GM12878 (cell line): Measurements from ENCODE around the gene FKBP7. TPM values are rescaled to one million over a fixed set of nuclear protein-coding genes. Genes with fewer than 3 reads are reported as not detected.

ENCODE experiments used
- ATAC-seq: fragments of 200-7000 bp; cut with Tn5 transposase; 3 replicates; pipeline ENCODE4 v1.9.1; 2020; ENCODE audit warnings: mild to moderate bottlenecking, moderate library complexity
- BruUV-seq: library from RNA; stranded (reverse); fragments of 400-500 nt; replicated peaks from 2 replicates; lab custom pipeline; 2021; lab: Mats Ljungman, UMichigan
- CTCF ChIA-PET: fragments of 300-600 bp; sonication (Branson Sonifier 250); formaldehyde crosslinking; extraction: SDS; loops from one replicate; lab custom pipeline; 2021; ENCODE audit warnings: inconsistent platforms; lab: Yijun Ruan, JAX
- POLR2A ChIA-PET: fragments of 350-600 bp; formaldehyde crosslinking; extraction: SDS; loops from one replicate; lab custom pipeline; 2021; ENCODE audit warnings: inconsistent platforms; lab: Charles Lee
- RAD21 ChIA-PET: fragments of 300-600 bp; sonication (Branson Sonifier 250); formaldehyde crosslinking; loops from one replicate; lab custom pipeline; 2023; ENCODE audit warnings: antibody characterized with exemption; ENCODE audit not compliant: unreplicated experiment; lab: Charles Lee
- SMC1A ChIA-PET: fragments of 300-600 bp; sonication (Branson Sonifier 250); formaldehyde crosslinking; loops from one replicate; lab custom pipeline; 2023; ENCODE audit not compliant: unreplicated experiment, uncharacterized antibody; lab: Charles Lee
- DNase-seq: peaks from one replicate; pipeline ENCODE4 v3.0.0-alpha.2; 2011; ENCODE audit warnings: low read depth, low spot score
- FAIRE-seq: peaks from 3 replicates; lab custom pipeline; 2011; peaks lifted over from hg19 to GRCh38; lab: Jason Lieb, UNC
- H2AFZ ChIP-seq: 2 replicates; pipeline ENCODE4 v1.6.0; 2011; ENCODE audit warnings: low read depth, low read length, control low read depth; ENCODE audit not compliant: control insufficient read depth
- H3K27ac ChIP-seq: 2 replicates; pipeline ENCODE4 v1.5.1; 2011; ENCODE audit warnings: control low read depth; ENCODE audit not compliant: control insufficient read depth, insufficient read depth
- H3K27me3 ChIP-seq, 2 experiments: replicated peaks in 1 of 2; 2 replicates each; pipeline versions ENCODE4 v1.6.0 to v1.6.1; 2011; ENCODE audit warnings: low read length in 1 of 2; ENCODE audit not compliant: control insufficient read depth in 2 of 2, insufficient read depth in 2 of 2
- H3K36me3 ChIP-seq, 2 experiments: 2 replicates each; pipeline ENCODE4 v1.5.1; 2011; ENCODE audit warnings: low read length in 1 of 2; ENCODE audit not compliant: control insufficient read depth in 2 of 2, insufficient read depth in 2 of 2
- H3K4me1 ChIP-seq: 2 replicates; pipeline ENCODE4 v1.6.1; 2011; ENCODE audit warnings: mild to moderate bottlenecking, low read length, moderate library complexity, mixed read lengths; ENCODE audit not compliant: control insufficient read depth, insufficient read depth
- H3K4me2 ChIP-seq: 2 replicates; pipeline ENCODE4 v1.6.0; 2011; ENCODE audit warnings: control low read depth; ENCODE audit not compliant: control insufficient read depth, insufficient read depth
- H3K4me3 ChIP-seq: fragments of 200-600 bp; sonication (generic); 2 replicates; pipeline ENCODE4 v1.5.1; 2016
- H3K79me2 ChIP-seq: 2 replicates; pipeline ENCODE4 v1.6.0; 2011; ENCODE audit warnings: low read length; ENCODE audit not compliant: control insufficient read depth, insufficient read depth
- H3K9ac ChIP-seq: 2 replicates; pipeline ENCODE4 v1.8.0; 2011; ENCODE audit warnings: low read length, control low read depth, mixed read lengths; ENCODE audit not compliant: control insufficient read depth, insufficient read depth
- H3K9me3 ChIP-seq: replicated peaks from 3 replicates; pipeline ENCODE4 v1.5.1; 2011; ENCODE audit warnings: mild to moderate bottlenecking, low read length; ENCODE audit not compliant: control insufficient read depth, insufficient read depth
- H4K20me1 ChIP-seq: 2 replicates; pipeline ENCODE4 v1.6.0; 2011; ENCODE audit not compliant: control insufficient read depth, insufficient read depth
- CHD4 ChIP-seq: fragments of 200-600 bp; sonication (generic); IDR thresholded peaks from 2 replicates; pipeline ENCODE4 v1.6.1; 2016; ENCODE audit warnings: mild to moderate bottlenecking
- EGR1 ChIP-seq, 2 experiments: IDR thresholded peaks; 1 replicate in 1 of 2; 2 replicates in 1 of 2; pipeline ENCODE4 v1.6.1; 2011 to 2012; ENCODE audit warnings: low read depth in 2 of 2, low read length in 2 of 2, borderline replicate concordance in 1 of 2, mild to moderate bottlenecking in 1 of 2, moderate library complexity in 1 of 2
- EP300 ChIP-seq, 2 experiments: fragments of 150-350 bp in 1 of 2; IDR thresholded peaks; 2 replicates each; pipeline ENCODE4 v1.6.1; 2011 to 2012; ENCODE audit warnings: low read depth in 2 of 2, low read length in 2 of 2, borderline replicate concordance in 1 of 2, improper control_type of control experiment in 1 of 2, inconsistent platforms in 1 of 2; ENCODE audit not compliant: control insufficient read depth in 1 of 2
- ETV6 ChIP-seq, 2 experiments: fragments of 450-650 bp in 1 of 2; IDR thresholded peaks in 1 of 2; conservative IDR thresholded peaks in 1 of 2; 2 replicates each; pipeline ENCODE4 v1.6.1; 2014; ENCODE audit warnings: antibody characterized with exemption in 1 of 2, borderline replicate concordance in 1 of 2, low read depth in 1 of 2, mild to moderate bottlenecking in 1 of 2, moderate library complexity in 1 of 2
- FOXK2 ChIP-seq: fragments of 450-650 bp; IDR thresholded peaks from 2 replicates; pipeline ENCODE4 v1.6.1; 2017; ENCODE audit warnings: mild to moderate bottlenecking, moderate library complexity
- HDGF ChIP-seq: fragments of 450-650 bp; IDR thresholded peaks from 2 replicates; pipeline ENCODE4 v1.6.1; 2016; ENCODE audit warnings: antibody characterized with exemption
- MYC ChIP-seq: IDR thresholded peaks from 2 replicates; pipeline ENCODE4 v1.6.1; 2011; ENCODE audit warnings: mild to moderate bottlenecking, low read length, moderate library complexity, inconsistent platforms; ENCODE audit not compliant: insufficient read depth, insufficient replicate concordance, insufficient read length, severe bottlenecking
- NFIC ChIP-seq: IDR thresholded peaks from 2 replicates; pipeline ENCODE4 v1.6.1; 2012; ENCODE audit warnings: low read depth, mild to moderate bottlenecking, inconsistent platforms, low read length, moderate library complexity
- NFXL1 ChIP-seq: fragments of 450-650 bp; IDR thresholded peaks from 2 replicates; pipeline ENCODE4 v1.6.1; 2017; ENCODE audit warnings: antibody characterized with exemption, mild to moderate bottlenecking, borderline replicate concordance
- NR2C2 ChIP-seq: IDR thresholded peaks from 2 replicates; pipeline ENCODE4 v1.6.1; 2011; ENCODE audit warnings: borderline replicate concordance, low read depth; ENCODE audit not compliant: control insufficient read depth, insufficient read length
- NRF1 ChIP-seq: conservative IDR thresholded peaks from 2 replicates; pipeline ENCODE4 v1.6.1; 2011; ENCODE audit warnings: mild to moderate bottlenecking, low read depth, low read length, improper control_type of control experiment
- REST ChIP-seq: IDR thresholded peaks from 2 replicates; pipeline ENCODE4 v1.6.1; 2012; ENCODE audit warnings: mild to moderate bottlenecking, low read depth, low read length
- SMAD5 ChIP-seq: IDR thresholded peaks from 2 replicates; pipeline ENCODE4 v1.6.1; 2016; ENCODE audit warnings: antibody characterized with exemption, low read depth
- SMARCA5 ChIP-seq: fragments of 450-650 bp; IDR thresholded peaks from 2 replicates; pipeline ENCODE4 v1.6.1; 2017; ENCODE audit warnings: mild to moderate bottlenecking
- TARDBP ChIP-seq: IDR thresholded peaks from 2 replicates; pipeline ENCODE4 v1.6.1; 2016; ENCODE audit warnings: borderline replicate concordance
- ZNF207 ChIP-seq: fragments of 450-650 bp; IDR thresholded peaks from 2 replicates; pipeline ENCODE4 v1.6.1; 2014; ENCODE audit warnings: antibody characterized with exemption, mild to moderate bottlenecking, borderline replicate concordance
- ZNF24 ChIP-seq: fragments of 450-650 bp; IDR thresholded peaks from 2 replicates; pipeline ENCODE4 v1.6.1; 2017; ENCODE audit warnings: antibody characterized with exemption, mild to moderate bottlenecking
- ZNF384 ChIP-seq: IDR thresholded peaks from 2 replicates; pipeline ENCODE4 v1.6.1; 2012; ENCODE audit warnings: low read depth, mild to moderate bottlenecking, low read length, improper control_type of control experiment, borderline replicate concordance
- ZNF622 ChIP-seq: fragments of 450-650 bp; IDR thresholded peaks from 2 replicates; pipeline ENCODE4 v1.6.1; 2017; ENCODE audit warnings: mild to moderate bottlenecking, inconsistent platforms
- WGBS: methylation state at CpG from one replicate; pipeline ENCODE4 v1.1.6; 2016; ENCODE audit warnings: low lambda C conversion rate; ENCODE audit not compliant: insufficient replicate concordance, insufficient coverage; ENCODE audit errors: missing lambda C conversion rate; 5-methylcytosine and 5-hydroxymethylcytosine counted together
- in situ Hi-C: fragments of 300-500 bp; cut with MboI; formaldehyde crosslinking; loops from 9 replicates; pipeline ENCODE4 v1.14.3; 2018; ENCODE audit warnings: mixed read lengths
- intact Hi-C: fragments of 100-400 bp; cut with micrococcal nuclease; formaldehyde crosslinking; loops from one replicate; pipeline ENCODE4 v1.14.2; 2022; ENCODE audit not compliant: unreplicated experiment
- polyA plus RNA-seq, 11 experiments: library from polyadenylated mRNA; depleted of rRNA in 4 of 11; unstranded in 6 of 11; stranded (reverse) in 5 of 11; fragments of >200 nt; fragmentation: Nextera tagmentation in 4 of 11; fragmentation: Illumina TruSeq in 1 of 11; extraction: Ambion mirVana in 4 of 11; extraction: Trizol in 1 of 11; gene quantifications; 1 replicate in 1 of 11; 2 replicates in 10 of 11; pipeline versions ENCODE4 v1.2.1 to v1.2.3, GENCODE V29; 2011 to 2016; ENCODE audit warnings: inconsistent platforms in 2 of 11, missing spikeins in 2 of 11, low read depth in 1 of 11
- total RNA-seq, 4 experiments: library from RNA; depleted of rRNA in 3 of 4; stranded (reverse); fragments of >200 nt in 3 of 4; fragmentation: Illumina TruSeq in 1 of 4; extraction: Trizol in 1 of 4; gene quantifications; 2 replicates each; pipeline versions ENCODE4 v1.2.1 to v1.2.3, GENCODE V29; 2013 to 2021
- TF ChIP-seq, protein P1 (sequence below): fragments of 450-650 bp; IDR thresholded peaks from 2 replicates; pipeline ENCODE4 v1.6.1; 2017; ENCODE audit warnings: borderline replicate concordance

FKBP7 gene
- total and polyA plus RNA-seq, 10 of the 15 experiments (the other 5 are each of a cell fraction or from before 2014, with no cell fraction given) = 5.6 to 16.7 (median 12.5) TPM

- ATAC-seq = no peak
- Histone ChIP-seq H3K36me3 (peaks cover 0 to 3% of the 10 kb centered on the region in 2 experiments; a peak in 1 of 4 replicates), H3K4me1 (peaks cover 7% of the 10 kb centered on the region; the same call in 1 of the 2 replicates), H3K27me3 (no peaks in the 10 kb centered on the region), H3K27ac (no peak overlapping the region), H3K4me3 (peak overlapping the region; percentile 13; the same call in 1 of the 2 replicates), H3K79me2 (peaks cover 37% of the 10 kb centered on the region), H3K9ac (no peak overlapping the region), H3K9me3 (no peaks in the 10 kb centered on the region), H4K20me1 (no peaks in the 10 kb centered on the region), H2AFZ (no peak overlapping the region), H3K4me2 (peak overlapping the region; percentile 61)
- SMC1A ChIA-PET = interaction anchor here (0.6 kb wide), 1 partner anchor 39 kb away, joined by 3 read pairs; no protein-coding TSS in a partner anchor
- CTCF ChIA-PET = no interaction called here
- BruUV-seq = no TSS peak
- DNase-seq = no peak
- POLR2A ChIA-PET = no interaction called here
- no peak for FAIRE-seq
- WGBS = 94% methylated on average over 6 of the region's 6 CpGs
- no peak for TF ChIP-seq ZNF24
- TF ChIP-seq NR2C2 = no peak
- TF ChIP-seq SMAD5 = no peak
- TF ChIP-seq SMARCA5 = no peak
- TF ChIP-seq, protein P1, sequence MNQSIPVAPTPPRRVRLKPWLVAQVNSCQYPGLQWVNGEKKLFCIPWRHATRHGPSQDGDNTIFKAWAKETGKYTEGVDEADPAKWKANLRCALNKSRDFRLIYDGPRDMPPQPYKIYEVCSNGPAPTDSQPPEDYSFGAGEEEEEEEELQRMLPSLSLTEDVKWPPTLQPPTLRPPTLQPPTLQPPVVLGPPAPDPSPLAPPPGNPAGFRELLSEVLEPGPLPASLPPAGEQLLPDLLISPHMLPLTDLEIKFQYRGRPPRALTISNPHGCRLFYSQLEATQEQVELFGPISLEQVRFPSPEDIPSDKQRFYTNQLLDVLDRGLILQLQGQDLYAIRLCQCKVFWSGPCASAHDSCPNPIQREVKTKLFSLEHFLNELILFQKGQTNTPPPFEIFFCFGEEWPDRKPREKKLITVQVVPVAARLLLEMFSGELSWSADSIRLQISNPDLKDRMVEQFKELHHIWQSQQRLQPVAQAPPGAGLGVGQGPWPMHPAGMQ = no peak
- no peak for TF ChIP-seq NFIC
- TF ChIP-seq FOXK2 = no peak
- no peak for TF ChIP-seq REST
- no peak for TF ChIP-seq EP300 (IDR thresholded peaks at IDR 0.05; ENCODE audit: borderline replicate concordance in 1 of 2, control insufficient read depth in 1 of 2, low read depth in 2 of 2, low read length in 2 of 2)
- TF ChIP-seq MYC = no peak
- no peak for TF ChIP-seq ZNF384
- no peak for TF ChIP-seq ETV6 (conservative IDR thresholded peaks at IDR 0.05 in 1 of 2, IDR thresholded peaks at IDR 0.05 in 1 of 2; ENCODE audit: borderline replicate concordance in 1 of 2, low read depth in 1 of 2)
- TF ChIP-seq TARDBP = no peak
- TF ChIP-seq ZNF622 = no peak
- TF ChIP-seq NRF1 = no peak
- no peak for TF ChIP-seq EGR1 (IDR thresholded peaks at IDR 0.05; ENCODE audit: borderline replicate concordance in 1 of 2, low read depth in 2 of 2, low read length in 2 of 2)
- TF ChIP-seq CHD4 = no peak
- TF ChIP-seq ZNF207 = no peak
- TF ChIP-seq HDGF = no peak
- TF ChIP-seq NFXL1 = no peak
- in situ Hi-C loops = no loop called here
- RAD21 ChIA-PET = no interaction called here
- intact Hi-C loops = loop anchor here (5.0 kb wide), 1 partner anchor 218 kb away; no protein-coding TSS in a partner anchor
Observed at GRCh38 chr2:178484245-178485041, 6.0 kb upstream of the FKBP7 start.
